ENCODE data around the gene PSTPIP1.

The PSTPIP1 gene

DNA sequence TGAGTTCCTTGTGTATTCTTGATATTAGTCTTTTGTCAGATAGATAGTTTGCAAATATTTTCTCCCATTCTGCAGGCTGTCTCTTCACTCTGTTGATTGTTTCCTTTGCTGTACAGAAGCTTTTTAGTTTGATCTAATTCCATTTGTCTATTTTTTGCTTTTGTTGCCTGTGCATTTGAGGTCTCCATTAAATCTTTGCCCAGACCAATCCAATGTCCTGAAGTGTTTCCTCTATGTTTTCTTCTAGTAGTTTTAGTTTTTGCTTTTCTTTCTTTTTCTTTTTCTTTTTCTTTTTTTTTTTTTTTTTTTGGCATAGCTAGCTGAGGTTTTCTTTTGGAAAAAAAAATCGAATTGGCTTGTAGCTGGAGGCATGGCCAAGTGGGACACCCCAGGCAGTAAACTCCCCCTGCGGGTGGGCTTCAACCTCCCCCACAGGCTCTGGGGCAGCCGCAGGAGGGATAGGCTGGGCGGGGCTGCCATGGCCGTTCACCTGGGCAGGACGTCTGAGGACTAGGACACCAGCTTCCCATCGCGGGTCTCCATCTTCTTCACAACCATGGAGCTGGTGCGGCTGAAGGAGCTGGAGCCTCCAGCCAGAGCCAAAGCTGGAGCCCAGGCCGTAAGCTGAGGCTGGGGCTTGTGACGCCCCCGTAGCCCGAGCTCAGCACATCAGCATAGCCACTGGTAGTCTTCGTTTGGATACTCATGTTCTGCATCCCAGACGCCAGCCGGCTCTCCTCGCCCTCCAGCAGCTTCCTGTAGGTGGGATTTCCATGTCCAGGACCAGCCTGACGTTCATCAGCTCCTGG, 16.2 kb upstream of the PSTPIP1 start:
- DNase-seq (ENCODE audit: low read depth in 2 of 2) = no peak

DNA sequence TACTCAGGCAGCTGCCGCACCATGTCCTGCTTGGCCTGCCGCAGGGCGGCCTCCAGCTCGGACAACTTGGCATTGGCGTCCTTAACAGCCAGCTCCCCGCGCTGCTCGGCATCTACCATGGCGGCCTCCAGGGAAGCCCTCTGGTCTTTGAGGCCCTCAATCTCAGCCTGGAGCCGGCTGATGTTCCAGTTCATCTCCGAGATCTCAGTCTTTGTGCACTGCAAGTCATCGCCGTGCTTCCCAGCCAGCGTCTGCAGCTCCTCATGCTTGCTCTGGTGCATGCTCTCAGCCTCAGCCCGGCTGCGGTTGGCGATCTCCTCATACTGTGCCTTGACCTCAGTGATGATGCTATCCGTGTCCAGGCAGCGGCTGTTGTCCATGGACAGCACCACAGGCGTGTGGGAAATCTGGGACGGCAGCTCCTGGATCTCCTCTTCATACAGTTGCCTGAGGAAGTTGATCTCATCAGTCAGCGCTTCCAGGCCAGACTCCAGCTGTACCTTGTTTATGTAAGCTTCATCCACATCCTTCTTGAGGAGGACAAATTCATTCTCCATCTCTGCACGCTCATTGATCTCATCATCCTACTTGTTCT, 15.5 kb upstream of the PSTPIP1 start:
- no peak for DNase-seq (ENCODE audit: low read depth in 2 of 2)

DNA sequence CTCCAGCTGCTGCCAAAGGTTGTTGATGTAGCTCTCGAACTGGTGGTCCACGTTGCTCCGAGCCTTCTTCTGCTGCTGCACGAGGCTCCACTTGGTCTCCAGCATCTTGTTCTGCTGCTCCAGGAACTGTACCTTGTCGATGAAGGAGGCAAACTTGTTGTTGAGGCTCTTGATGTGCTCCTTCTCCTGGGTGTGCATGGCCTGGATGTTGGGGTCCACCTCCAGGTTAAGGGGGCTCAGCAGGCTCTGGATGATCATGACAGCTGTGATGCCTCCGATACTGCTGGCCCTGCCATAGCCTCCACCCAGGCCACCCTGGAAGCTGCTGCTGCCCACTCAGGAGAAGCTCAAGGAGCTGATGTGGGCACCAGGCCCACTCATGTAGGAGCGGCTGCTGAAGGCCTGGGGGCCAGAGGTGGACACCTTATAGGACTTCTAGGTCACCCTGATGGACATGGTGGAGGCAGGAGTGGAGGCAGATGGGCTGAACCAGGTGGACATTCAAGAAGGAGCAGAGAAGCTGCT, 14.9 kb upstream of the PSTPIP1 start:
- DNase-seq (ENCODE audit: low read depth in 2 of 2) = no peak

DNA sequence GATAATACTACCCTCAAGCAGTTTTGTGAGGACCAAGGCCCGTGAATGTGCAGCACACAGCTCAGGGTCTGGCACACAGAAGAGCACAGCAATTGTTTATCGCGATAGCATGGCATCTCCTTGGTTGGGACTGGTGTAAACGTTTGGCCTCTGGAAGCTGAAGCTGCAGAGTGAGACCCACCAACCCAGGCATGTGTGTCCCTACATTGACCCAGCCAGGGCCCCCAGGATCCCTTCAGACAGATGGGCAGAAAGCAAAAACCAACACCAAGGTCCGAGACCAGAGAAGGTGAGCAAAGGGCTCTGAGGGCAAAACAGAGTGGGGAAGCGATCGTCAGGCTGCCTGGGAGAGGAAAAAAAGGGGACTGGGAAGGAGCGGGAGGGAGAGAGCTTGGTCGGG, 12.6 kb upstream of the PSTPIP1 start:
- no peak for DNase-seq (ENCODE audit: low read depth in 2 of 2)

DNA sequence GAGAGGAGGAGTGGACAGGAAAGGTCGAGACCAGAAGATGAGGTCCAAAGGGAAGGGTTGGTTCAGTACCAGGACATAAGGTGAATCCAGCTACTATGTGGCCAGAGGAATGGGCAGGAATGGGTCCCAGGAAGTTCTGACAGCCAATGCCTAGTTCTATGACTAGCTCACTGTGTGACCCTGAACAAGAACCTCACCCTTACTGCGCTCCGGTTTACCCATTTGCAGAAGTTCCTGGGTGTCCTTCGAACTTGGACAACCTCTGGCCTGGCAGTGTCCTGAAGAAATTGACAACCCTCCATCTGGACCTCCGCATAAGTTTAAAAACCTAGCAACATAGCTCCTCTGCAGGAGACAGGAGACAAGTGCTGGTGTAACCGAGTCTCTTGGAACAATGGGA, 12.2 kb upstream of the PSTPIP1 start:
- DNase-seq (ENCODE audit: low read depth in 2 of 2) = no peak

DNA sequence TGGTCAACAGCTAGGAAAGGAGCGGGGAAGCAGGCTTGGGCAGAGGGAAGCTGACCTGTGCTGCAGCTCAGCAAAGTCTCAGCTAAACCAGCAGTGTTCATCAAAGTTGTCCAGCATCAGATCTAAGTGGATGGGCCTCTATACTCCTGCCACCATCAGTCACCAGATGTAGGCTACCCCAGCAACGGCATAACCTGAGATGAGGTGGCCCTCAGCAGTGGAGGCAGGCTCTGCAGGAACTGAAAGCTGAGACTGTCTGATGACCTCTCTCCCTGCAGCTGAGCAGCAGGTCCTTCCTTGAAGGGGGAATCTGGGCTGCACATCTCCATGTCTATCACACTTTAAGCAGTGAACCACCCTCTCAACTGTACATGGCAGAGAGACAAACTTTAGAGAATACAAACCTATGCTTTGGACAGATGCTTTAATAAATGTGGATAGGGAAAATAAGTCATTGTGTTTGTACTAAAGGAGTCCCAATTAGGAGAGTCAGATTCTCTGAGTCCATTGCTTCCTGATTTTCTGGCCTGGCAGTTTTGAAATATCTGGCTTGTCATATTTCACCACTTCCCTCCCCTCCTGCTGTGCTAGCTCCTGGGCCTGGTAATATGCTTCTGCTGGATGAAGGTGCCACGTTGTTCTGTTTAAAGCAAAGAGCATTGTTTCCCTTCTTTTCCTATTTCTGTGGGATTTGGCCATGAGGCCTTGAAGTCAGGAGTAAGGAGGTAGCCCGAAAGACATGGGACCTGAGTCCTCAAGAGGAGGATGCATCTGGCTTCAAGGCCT, 11.1 kb upstream of the PSTPIP1 start:
- no peak for DNase-seq (ENCODE audit: low read depth in 2 of 2)

DNA sequence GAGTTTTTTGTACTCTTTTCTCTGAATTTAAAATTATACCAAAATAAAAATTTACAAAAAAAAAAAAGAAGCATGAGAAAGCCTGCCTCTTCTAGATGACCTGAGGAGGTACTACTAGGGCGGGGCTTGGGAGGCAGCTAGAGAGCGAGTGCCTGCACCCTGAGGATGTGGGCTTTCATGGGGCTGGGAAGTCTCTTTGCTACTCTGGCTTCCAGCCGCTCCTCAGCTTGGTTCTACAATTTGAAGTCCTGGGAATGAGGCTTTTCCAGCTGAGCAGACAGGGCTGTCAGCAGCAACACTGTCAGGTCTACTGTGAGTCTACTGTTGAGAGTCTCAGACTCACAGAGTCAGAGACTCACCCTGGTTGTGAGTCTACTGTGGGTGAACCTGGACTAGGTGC, 8.2 kb upstream of the PSTPIP1 start:
- no peak for DNase-seq (ENCODE audit: low read depth in 2 of 2)

DNA sequence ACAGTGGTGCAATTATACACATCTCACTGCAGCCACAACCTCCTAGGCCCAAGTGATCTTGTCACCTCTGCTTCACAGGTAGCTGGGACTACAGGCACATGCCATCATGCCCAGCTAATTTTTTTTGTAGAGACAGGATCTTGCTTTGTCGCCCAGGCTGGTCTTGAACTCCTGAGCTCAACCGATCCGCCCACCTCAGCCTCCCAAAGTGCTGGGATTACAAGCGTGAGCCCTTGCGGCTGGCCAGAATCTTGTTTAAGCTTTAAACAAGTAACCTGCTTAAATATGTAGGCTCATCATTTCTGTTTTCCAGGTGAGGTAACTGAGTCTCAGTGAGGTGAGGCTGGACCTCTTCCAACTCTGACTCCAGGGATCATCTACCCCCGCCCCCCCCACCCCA, 7.7 kb upstream of the PSTPIP1 start:
- no peak for DNase-seq (ENCODE audit: low read depth in 2 of 2)

DNA sequence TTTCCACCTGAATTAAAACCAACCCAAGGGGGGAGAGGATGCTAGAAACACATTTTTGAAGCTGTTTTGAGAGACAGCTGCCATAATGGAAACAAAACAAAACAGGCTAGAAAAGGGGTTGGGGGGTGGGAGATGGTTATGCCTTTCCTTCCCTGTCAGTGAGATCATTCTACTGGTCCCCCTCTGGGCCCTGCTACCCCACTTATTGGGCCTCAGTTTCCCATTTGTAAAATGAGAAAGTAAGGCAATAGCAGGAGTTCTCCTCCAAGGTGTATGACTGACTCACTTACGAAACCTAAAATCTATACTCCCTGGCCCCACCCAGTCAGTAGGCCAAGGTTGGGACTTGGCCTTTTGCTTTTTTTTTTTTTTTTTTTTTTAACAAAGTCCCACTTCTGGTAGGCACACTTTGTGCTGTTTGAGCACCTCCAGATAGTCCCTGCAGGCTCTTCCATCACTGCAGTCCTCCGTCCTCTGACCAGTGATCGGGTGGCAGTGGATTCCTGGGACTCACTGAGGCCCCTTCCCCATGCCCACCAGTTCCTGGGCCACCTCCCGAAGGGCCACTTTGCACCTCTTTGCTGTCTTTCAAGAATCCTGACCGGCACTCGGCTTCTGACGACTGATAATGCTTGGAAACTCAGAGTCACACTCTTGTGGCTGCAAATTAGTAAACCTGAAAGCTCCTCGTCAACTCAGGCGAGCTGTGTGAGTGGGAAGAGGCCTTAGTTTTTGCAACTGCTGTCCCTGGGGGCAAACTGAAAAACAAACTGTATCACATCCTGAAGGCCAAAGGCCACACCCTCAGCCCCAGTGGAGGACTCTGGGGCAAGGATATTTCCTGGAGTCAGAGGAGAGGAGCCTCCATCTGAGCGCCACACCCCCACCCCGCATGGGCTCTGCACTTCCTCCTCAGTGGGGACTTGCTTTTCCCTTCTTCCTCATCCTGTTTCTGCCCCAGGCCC, 6.7 kb upstream of the PSTPIP1 start:
- peak in 1 of 2 donors; percentile 40 for DNase-seq (ENCODE audit: low read depth in 2 of 2)

DNA sequence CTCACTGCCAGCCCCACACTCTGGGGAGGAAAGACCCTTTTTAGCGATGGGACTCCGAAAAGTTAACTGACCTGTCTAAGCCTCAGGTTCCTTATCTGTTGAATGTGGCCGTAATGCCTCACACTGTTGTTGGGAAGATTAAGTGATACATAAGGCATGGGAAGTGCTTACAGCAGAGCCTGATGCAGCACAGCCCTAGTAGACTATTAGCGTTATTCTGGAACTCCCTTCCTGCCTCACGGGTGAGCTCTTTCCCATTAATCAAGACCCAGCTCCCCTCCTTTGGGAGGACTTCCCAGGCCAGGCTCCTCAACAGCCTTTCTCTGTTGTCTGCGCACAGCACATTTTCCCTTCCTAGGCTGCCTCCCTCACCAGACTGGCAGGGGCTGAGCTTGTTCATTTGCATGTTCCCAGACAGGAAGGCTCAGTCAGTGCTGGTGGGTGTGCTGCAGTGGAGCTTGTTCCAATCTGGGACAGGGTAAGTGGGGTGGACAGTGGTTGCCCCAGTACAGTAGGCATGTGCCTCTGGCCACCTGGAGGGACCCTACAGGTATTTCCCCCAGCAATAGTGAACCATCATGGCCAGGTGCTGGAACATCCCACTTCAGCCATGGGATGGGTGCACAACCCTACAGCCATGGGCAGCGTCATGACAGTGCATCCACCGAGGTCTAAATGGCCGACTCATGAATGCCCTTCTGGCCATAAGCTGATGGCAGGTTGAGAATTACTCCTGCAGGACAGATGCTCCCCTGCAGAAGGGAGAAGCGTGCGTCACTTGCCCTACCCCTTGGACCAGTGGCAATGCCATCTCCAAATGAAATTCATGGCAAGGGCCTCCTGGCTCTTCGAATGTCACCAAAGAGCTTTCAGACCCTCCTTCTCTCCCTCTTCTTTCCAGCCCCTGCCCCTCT, 5.8 kb upstream of the PSTPIP1 start:
- DNase-seq (ENCODE audit: low read depth in 2 of 2) = no peak

DNA sequence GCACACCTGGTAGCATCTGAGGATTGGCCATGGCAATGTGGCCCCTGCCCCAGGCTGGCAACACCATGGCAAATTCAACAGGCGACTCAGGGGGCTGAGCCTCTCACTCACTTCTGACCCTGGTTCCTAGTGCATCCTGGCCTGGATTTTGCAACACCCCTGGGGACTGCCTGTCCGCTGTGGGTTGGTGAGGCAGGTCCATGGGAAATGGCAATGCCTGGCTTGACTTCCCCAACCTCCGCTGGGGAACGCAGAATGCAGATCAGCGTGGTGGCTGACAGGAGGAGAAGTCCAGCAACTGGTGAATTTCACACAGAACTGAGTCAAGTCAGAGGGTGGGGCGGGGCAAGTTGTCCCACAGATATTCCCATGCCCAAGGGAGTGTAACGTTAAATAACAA, 3.9 kb upstream of the PSTPIP1 start:
- DNase-seq (ENCODE audit: low read depth in 2 of 2) = no peak

DNA sequence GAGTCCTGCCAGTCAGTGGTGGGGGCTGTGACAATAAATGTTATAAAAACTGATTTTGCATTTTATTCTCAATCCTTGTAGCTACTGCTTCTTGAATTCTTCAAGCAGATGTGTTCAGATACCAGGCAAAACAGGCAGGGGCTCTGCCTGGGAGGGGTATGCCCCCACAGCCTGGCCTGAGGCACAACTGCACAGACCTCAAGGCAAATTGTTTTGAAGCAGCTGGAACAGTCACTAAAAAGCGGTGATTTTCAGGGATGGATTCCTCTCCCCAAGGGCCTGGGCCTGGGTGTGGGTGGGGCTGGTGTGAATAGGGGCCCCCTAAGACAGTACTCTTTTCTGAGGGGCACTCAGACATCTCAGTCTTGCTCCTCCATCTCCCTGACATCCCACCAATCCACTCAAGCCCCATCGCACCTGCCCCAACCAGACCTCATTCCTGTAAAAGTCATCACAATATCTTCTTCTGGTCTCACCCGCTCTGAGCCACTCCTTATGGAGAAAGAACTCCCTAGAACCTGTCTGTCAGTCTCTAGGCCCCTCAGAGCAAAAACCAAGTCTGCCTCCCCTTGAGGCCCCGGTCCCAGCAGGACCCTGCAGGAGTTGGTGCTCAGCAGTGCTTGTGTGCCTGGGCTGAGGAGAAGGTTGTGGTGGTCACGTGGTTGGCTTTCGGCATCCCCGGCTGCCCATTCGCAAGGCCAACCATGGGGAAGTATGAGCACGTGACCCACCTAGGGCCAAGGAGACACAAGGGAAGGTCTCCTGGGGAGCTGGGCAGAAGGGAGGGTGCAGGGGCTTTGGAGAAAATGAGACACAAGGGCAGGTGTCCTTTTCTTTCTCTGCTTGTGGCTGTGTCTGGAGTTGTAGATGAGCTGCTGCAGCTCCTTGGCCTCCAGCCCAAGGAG, 2.9 kb upstream of the PSTPIP1 start:
- DNase-seq (ENCODE audit: low read depth in 2 of 2) = no peak

DNA sequence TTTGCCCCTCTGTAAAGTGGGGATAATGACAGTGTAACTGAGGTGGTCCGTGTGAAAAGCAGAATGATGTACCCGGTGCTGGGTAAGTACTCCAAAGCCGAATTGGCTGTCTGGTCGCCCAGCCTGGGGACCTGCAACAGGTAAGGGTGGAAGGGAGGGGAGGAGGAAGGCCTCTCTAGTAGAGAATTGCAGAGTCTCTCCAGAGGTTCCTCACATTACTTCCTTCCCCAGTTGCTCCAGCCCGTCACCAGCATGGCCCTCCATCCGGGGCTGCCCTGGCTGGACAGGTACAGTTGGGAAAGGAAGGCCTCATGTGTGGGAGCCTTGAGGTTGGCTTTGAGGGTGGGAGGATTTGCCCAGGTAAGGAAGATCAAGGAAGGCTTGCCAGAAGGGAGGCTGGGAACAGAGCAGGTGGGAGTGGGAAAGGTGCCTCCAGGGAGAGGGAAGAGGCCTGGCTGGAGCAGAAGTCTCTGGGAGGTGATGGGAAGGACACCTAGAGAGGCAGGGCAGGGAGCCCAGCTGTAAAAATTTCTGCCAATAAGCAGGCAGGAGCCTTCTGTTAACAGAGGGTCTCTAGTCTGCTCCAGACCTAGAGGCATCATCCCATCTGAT, 1.7 kb upstream of the PSTPIP1 start:
- DNase-seq (ENCODE audit: low read depth in 2 of 2) = no peak

DNA sequence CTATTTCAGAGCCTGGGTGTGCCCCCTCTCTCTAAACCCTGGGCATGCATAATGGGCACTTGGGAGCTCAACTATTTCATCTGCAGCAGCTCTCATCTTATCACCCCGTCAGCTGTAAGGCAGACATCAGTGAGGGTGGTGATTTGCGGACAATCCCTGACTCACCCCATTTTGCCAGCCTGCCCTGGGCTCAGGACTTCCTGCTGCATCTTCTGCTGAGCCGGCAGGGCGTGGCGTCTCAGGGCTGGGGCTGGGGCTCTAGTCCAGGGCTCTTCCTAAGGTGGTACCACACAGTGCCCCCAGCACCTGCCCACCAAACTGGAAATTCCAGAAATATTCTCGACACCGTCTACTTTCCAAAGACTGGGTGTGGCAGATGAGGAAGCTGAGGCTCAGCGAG, 925 bp upstream of the PSTPIP1 start:
- DNase-seq (ENCODE audit: low read depth in 2 of 2) = peak in 1 of 2 donors; percentile 38

DNA sequence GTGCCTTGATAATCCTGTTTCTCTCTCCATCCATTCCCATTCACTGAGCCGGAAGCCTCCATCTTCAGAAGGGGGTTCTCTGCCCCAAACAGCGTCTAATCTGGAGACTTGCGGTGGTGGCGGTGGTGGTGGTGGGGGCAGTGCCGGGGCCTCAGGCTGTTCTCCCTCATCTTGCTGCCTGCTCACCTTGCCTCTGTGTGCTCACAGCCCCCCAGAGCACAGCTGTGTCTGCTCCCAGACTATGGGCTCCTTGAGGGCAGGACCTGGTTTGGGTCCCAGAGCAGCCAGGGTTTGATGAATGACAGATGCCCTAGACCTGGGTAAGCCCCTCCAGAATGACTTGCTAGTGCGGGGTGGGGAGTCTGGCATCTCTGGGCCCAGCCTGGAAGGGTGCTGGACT, 430 bp upstream of the PSTPIP1 start:
- no peak for DNase-seq (ENCODE audit: low read depth in 2 of 2)

DNA sequence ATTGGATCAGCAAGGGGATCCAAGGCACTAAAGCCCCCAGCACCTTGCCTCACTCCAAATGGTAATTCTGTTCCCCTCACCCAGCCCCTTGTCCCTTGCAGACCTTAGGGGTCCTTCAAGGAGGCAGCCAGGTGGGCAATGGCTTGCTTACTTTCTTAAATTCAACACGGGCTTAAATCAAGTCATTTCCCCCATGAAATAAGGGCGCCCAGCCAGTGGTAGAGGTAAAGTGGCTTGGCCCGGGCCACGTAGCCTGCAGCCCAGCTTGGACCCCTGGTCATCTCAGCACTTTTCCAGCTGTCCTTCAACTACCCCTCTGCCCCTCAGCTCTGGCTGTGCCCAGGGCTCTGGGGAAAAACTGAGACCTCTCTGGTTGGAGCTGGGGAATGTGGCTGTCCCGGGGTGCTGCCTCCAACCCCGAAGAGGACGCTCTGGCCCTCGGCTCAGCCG, 1.2 kb downstream of the PSTPIP1 start:
- no peak for DNase-seq (ENCODE audit: low read depth in 2 of 2)

DNA sequence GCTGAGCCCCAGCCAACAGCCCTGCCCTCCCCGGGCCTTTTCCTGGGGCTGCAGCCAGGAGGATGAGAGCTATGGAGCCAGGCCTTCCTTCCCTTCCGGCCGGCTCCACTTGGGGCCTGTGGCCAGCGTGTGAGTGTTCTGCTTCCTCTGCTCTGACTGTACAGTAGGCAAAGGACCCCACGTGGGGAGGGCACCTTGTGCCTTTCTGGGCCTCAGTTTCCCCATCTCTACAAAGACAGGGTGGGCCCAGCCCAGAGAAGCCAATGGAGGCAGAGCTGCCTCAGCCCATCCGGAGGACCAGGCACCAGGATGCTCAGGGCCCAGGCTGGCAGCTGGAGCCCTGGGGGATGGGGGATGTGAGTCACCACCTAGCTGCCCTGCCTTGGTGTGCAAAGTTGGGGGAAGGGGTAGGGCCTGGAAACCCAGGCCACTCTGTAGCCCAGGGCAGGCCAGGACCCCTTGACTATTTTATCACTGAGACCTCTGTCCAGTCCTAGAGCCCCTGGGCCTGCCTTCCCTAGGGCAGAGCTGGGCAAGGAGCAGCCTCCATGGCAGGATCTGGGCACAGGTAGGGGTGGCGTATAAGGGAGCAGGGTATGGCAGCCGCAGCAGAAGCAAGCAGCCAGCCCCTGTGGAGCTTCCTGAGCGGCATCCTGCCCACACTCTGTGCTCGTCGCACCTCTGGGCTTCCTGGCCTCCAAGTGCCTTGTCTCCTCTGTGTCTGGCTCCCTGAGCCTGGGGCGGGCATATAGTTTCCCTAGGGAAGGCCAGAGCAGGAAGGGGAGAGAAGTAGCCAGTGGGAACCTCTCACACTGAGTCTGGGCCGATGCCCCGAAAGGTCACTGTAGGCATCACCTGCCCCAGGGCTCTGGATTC, 1.8 kb downstream of the PSTPIP1 start:
- DNase-seq (ENCODE audit: low read depth in 2 of 2) = peak; percentile 32 to 45
